H9 (cell line): ENCODE measurements around the gene SCGB3A2. TPM values are rescaled to one million over a fixed set of nuclear protein-coding genes. Genes with fewer than 3 reads are reported as not detected.

Experiments
- DNase-seq: peaks from one replicate; pipeline ENCODE4 v3.0.0-alpha.2; 2017
- H2AFZ ChIP-seq: one replicate; pipeline ENCODE4 v1.6.1; 2013; ENCODE audit warnings: mild to moderate bottlenecking, low read length, control low read depth, moderate library complexity
- H2AK5ac ChIP-seq: 2 replicates; pipeline ENCODE4 v1.6.1; 2013; ENCODE audit warnings: low read length, control low read depth, mixed read lengths; ENCODE audit not compliant: insufficient read length
- H2BK120ac ChIP-seq: one replicate; pipeline ENCODE4 v1.6.1; 2013; ENCODE audit warnings: low read depth, mild to moderate bottlenecking, low read length, control low read depth, inconsistent platforms; ENCODE audit not compliant: poor library complexity, severe bottlenecking
- H2BK12ac ChIP-seq: 2 replicates; pipeline ENCODE4 v1.6.1; 2013; ENCODE audit warnings: low read length, control low read depth, mixed read lengths, low read depth; ENCODE audit not compliant: insufficient read length
- H2BK15ac ChIP-seq: 2 replicates; pipeline ENCODE4 v1.6.1; 2013; ENCODE audit warnings: low read depth, low read length, control low read depth
- H2BK20ac ChIP-seq: one replicate; pipeline ENCODE4 v1.6.1; 2013; ENCODE audit warnings: low read depth, mild to moderate bottlenecking, low read length, control low read depth, inconsistent platforms; ENCODE audit not compliant: poor library complexity, severe bottlenecking
- H2BK5ac ChIP-seq: 2 replicates; pipeline ENCODE4 v1.6.1; 2013; ENCODE audit warnings: low read length, control low read depth, mixed read lengths; ENCODE audit not compliant: insufficient read length
- H3K14ac ChIP-seq: 2 replicates; pipeline ENCODE4 v1.6.1; 2013; ENCODE audit warnings: low read length, control low read depth; ENCODE audit not compliant: insufficient read depth
- H3K18ac ChIP-seq: 2 replicates; pipeline ENCODE4 v1.6.1; 2013; ENCODE audit warnings: low read depth, mild to moderate bottlenecking, mixed read lengths, low read length, control low read depth; ENCODE audit not compliant: insufficient read length
- H3K23ac ChIP-seq: 2 replicates; pipeline ENCODE4 v1.6.1; 2013; ENCODE audit warnings: low read length, control low read depth, mixed read lengths, low read depth; ENCODE audit not compliant: insufficient read length
- H3K23me2 ChIP-seq: 2 replicates; pipeline ENCODE4 v1.6.1; 2013; ENCODE audit warnings: low read depth, mild to moderate bottlenecking, mixed read lengths, low read length, control low read depth; ENCODE audit not compliant: insufficient read length, poor library complexity, severe bottlenecking
- H3K27ac ChIP-seq: 2 replicates; pipeline ENCODE4 v1.5.1; 2013; ENCODE audit warnings: low read length, control low read depth, mixed read lengths, low read depth; ENCODE audit not compliant: insufficient read length
- H3K27me3 ChIP-seq: 2 replicates; pipeline ENCODE4 v1.6.1; 2013; ENCODE audit warnings: low read length, control low read depth, inconsistent platforms; ENCODE audit not compliant: insufficient read depth
- H3K4ac ChIP-seq: 2 replicates; pipeline ENCODE4 v1.6.1; 2013; ENCODE audit warnings: low read depth, mild to moderate bottlenecking, control low read depth, inconsistent platforms, low read length, moderate library complexity
- H3K4me1 ChIP-seq: 2 replicates; pipeline ENCODE4 v1.6.1; 2013; ENCODE audit warnings: low read length, control low read depth, inconsistent platforms; ENCODE audit not compliant: insufficient read depth
- H3K4me2 ChIP-seq: 2 replicates; pipeline ENCODE4 v1.6.1; 2013; ENCODE audit warnings: low read length, control low read depth, mixed read lengths; ENCODE audit not compliant: insufficient read length, insufficient read depth
- H3K56ac ChIP-seq: 2 replicates; pipeline ENCODE4 v1.6.1; 2013; ENCODE audit warnings: low read depth, mild to moderate bottlenecking, mixed read lengths, low read length, control low read depth; ENCODE audit not compliant: insufficient read length
- H3K79me1 ChIP-seq: 2 replicates; pipeline ENCODE4 v1.6.1; 2013; ENCODE audit warnings: low read depth, mild to moderate bottlenecking, moderate library complexity, low read length, control low read depth, inconsistent platforms; ENCODE audit not compliant: insufficient read depth, poor library complexity, severe bottlenecking
- H3K79me2 ChIP-seq: 2 replicates; pipeline ENCODE4 v1.6.1; 2013; ENCODE audit warnings: low read length, control low read depth, inconsistent platforms; ENCODE audit not compliant: insufficient read depth
- H3K9ac ChIP-seq: 2 replicates; pipeline ENCODE4 v1.6.1; 2013; ENCODE audit warnings: low read length, control low read depth, mixed read lengths; ENCODE audit not compliant: insufficient read length; ENCODE audit errors: extremely low read depth
- H3K9me3 ChIP-seq: one replicate; pipeline ENCODE4 v1.6.1; 2013; ENCODE audit warnings: low read depth, low read length, inconsistent platforms; ENCODE audit not compliant: control insufficient read depth
- H3T11ph ChIP-seq: one replicate; pipeline ENCODE4 v1.6.1; 2013; ENCODE audit warnings: mild to moderate bottlenecking, low read length, control low read depth, inconsistent platforms
- H4K20me1 ChIP-seq: one replicate; pipeline ENCODE4 v1.6.1; 2013; ENCODE audit not compliant: control insufficient read depth, insufficient read length, insufficient read depth
- H4K5ac ChIP-seq: 2 replicates; pipeline ENCODE4 v1.6.1; 2013; ENCODE audit warnings: low read depth, mild to moderate bottlenecking, mixed read lengths, low read length, control low read depth; ENCODE audit not compliant: insufficient read length
- H4K8ac ChIP-seq: replicated peaks from 2 replicates; pipeline ENCODE4 v1.6.1; 2013; ENCODE audit warnings: low read length, control low read depth, mixed read lengths, low read depth; ENCODE audit not compliant: insufficient read length
- H4K91ac ChIP-seq: 2 replicates; pipeline ENCODE4 v1.6.1; 2013; ENCODE audit warnings: low read depth, mild to moderate bottlenecking, moderate library complexity, mixed read lengths, low read length, control low read depth; ENCODE audit not compliant: insufficient read length
- H3K27ac Mint-ChIP-seq, 3 experiments: 2 replicates in 2 of 3; 3 replicates in 1 of 3; pipeline ENCODE4 v1.8.0; 2020 to 2021; ENCODE audit warnings: mixed read lengths in 3 of 3, mild to moderate bottlenecking in 1 of 3, moderate library complexity in 1 of 3
- H3K27me3 Mint-ChIP-seq: 2 replicates; pipeline ENCODE4 v1.8.0; 2021; ENCODE audit warnings: low read depth, mild to moderate bottlenecking, moderate library complexity, mixed read lengths
- H3K36me3 Mint-ChIP-seq, 3 experiments: 2 replicates in 2 of 3; 3 replicates in 1 of 3; pipeline ENCODE4 v1.8.0; 2020 to 2021; ENCODE audit warnings: low read depth in 3 of 3, mixed read lengths in 3 of 3; ENCODE audit not compliant: insufficient read depth in 1 of 3
- H3K4me1 Mint-ChIP-seq, 2 experiments: 2 replicates each; pipeline ENCODE4 v1.8.0; 2020; ENCODE audit warnings: mixed read lengths in 2 of 2
- H3K4me3 Mint-ChIP-seq, 2 experiments: 2 replicates in 1 of 2; 3 replicates in 1 of 2; pipeline ENCODE4 v1.8.0; 2020 to 2021; ENCODE audit warnings: mild to moderate bottlenecking in 2 of 2, mixed read lengths in 2 of 2, moderate library complexity in 1 of 2
- H3K9me3 Mint-ChIP-seq, 2 experiments: 2 replicates in 1 of 2; 3 replicates in 1 of 2; pipeline ENCODE4 v1.8.0; 2020; ENCODE audit warnings: mild to moderate bottlenecking in 2 of 2, mixed read lengths in 2 of 2, moderate library complexity in 1 of 2
- WGBS: extraction: QIAGEN DNeasy Blood & Tissue Kit; methylation state at CpG from one replicate; pipeline ENCODE4 v1.1.7; 2013; ENCODE audit warnings: missing lambda C conversion rate, low lambda C conversion rate, mixed read lengths; ENCODE audit not compliant: insufficient read length; ENCODE audit errors: extremely low coverage; 5-methylcytosine and 5-hydroxymethylcytosine counted together
- total RNA-seq: library from RNA; stranded (reverse); gene quantifications from 2 replicates; pipeline ENCODE4 v1.2.1, GENCODE V29; 2021
- TF ChIP-seq, protein P1 (sequence below): fragments of 200-600 bp; sonication (generic); conservative IDR thresholded peaks from 3 replicates; pipeline ENCODE4 v1.8.0; 2021; ENCODE audit warnings: antibody characterized with exemption, mild to moderate bottlenecking

Gene SCGB3A2
- total RNA-seq, 1 experiment from 2014 or later: 66.0 TPM

GRCh38 chr5:147911427-147911826, 32.9 kb downstream of the SCGB3A2 start:
- H3K23me2 ChIP-seq: no peaks in the 10 kb centered on the region
- H3K79me2 ChIP-seq: no peaks in the 10 kb centered on the region
- H3K14ac ChIP-seq: no peak overlapping the region
- Mint-ChIP-seq H3K4me3 (no peak overlapping the region), H3K27ac (no peak overlapping the region), H3K9me3 (no peaks in the 10 kb centered on the region), H3K36me3 (no peaks in the 10 kb centered on the region), H3K27me3 (no peaks in the 10 kb centered on the region), H3K4me1 (peaks cover 3 to 5% of the 10 kb centered on the region in 2 experiments)
- no peak overlapping the region for H3K9ac ChIP-seq
- no CpG with 5 or more reads among the region's 6 CpGs for WGBS
- H3K4me1 ChIP-seq: no peaks in the 10 kb centered on the region
- H3K27ac ChIP-seq: no peak overlapping the region
- no peak overlapping the region for H2BK20ac ChIP-seq
- H3K79me1 ChIP-seq: no peaks in the 10 kb centered on the region
- H4K8ac ChIP-seq: no peak overlapping the region
- H2AFZ ChIP-seq: no peak overlapping the region
- no peak overlapping the region for H3K56ac ChIP-seq
- H2BK120ac ChIP-seq: no peak overlapping the region
- no peak overlapping the region for H2AK5ac ChIP-seq
- H4K5ac ChIP-seq: no peak overlapping the region
- H3K23ac ChIP-seq: no peak overlapping the region
- no peak overlapping the region for H2BK15ac ChIP-seq
- no peak overlapping the region for H3K4me2 ChIP-seq
- H2BK5ac ChIP-seq: no peak overlapping the region
- no peak overlapping the region for H2BK12ac ChIP-seq
- no peaks in the 10 kb centered on the region for H3K27me3 ChIP-seq
- TF ChIP-seq, protein P1, sequence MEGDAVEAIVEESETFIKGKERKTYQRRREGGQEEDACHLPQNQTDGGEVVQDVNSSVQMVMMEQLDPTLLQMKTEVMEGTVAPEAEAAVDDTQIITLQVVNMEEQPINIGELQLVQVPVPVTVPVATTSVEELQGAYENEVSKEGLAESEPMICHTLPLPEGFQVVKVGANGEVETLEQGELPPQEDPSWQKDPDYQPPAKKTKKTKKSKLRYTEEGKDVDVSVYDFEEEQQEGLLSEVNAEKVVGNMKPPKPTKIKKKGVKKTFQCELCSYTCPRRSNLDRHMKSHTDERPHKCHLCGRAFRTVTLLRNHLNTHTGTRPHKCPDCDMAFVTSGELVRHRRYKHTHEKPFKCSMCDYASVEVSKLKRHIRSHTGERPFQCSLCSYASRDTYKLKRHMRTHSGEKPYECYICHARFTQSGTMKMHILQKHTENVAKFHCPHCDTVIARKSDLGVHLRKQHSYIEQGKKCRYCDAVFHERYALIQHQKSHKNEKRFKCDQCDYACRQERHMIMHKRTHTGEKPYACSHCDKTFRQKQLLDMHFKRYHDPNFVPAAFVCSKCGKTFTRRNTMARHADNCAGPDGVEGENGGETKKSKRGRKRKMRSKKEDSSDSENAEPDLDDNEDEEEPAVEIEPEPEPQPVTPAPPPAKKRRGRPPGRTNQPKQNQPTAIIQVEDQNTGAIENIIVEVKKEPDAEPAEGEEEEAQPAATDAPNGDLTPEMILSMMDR: no peak
- H3K9me3 ChIP-seq: no peaks in the 10 kb centered on the region
- DNase-seq: no peak
- peaks cover 6% of the 10 kb centered on the region for H4K20me1 ChIP-seq
- H4K91ac ChIP-seq: no peak overlapping the region
- no peak overlapping the region for H3K4ac ChIP-seq
- no peak overlapping the region for H3T11ph ChIP-seq
- H3K18ac ChIP-seq: no peak overlapping the region
